Subcutaneous abdominal adipose tissue (tissue), 5 donors: ENCODE results near the gene AMPD3.

ENCODE experiments used
- H3K27ac ChIP-seq: one replicate; pipeline ENCODE4 v1.7.0; 2013; ENCODE audit warnings: low read depth, mild to moderate bottlenecking, inconsistent platforms, low read length, moderate library complexity
- H3K27me3 ChIP-seq, 5 donors: one replicate each; pipeline ENCODE4 v1.7.0; 2013; ENCODE audit warnings: low read length in 5 of 5, inconsistent platforms in 1 of 5; ENCODE audit not compliant: control insufficient read depth in 5 of 5, insufficient read depth in 4 of 5
- H3K36me3 ChIP-seq, 5 donors: one replicate each; pipeline ENCODE4 v1.7.0; 2013; ENCODE audit warnings: low read length in 5 of 5; ENCODE audit not compliant: control insufficient read depth in 5 of 5, insufficient read depth in 5 of 5
- H3K4me1 ChIP-seq, 5 donors: one replicate each; pipeline ENCODE4 v1.7.0; 2013; ENCODE audit warnings: low read length in 5 of 5, mild to moderate bottlenecking in 3 of 5, moderate library complexity in 1 of 5; ENCODE audit not compliant: control insufficient read depth in 5 of 5, insufficient read depth in 5 of 5
- H3K4me3 ChIP-seq, 5 donors: one replicate each; pipeline ENCODE4 v1.7.0; 2013; ENCODE audit warnings: low read length in 5 of 5, low read depth in 1 of 5
- H3K9ac ChIP-seq, 5 donors: one replicate each; pipeline ENCODE4 v1.7.0; 2013; ENCODE audit warnings: low read length in 5 of 5, mild to moderate bottlenecking in 4 of 5, moderate library complexity in 3 of 5
- H3K9me3 ChIP-seq, 5 donors: one replicate each; pipeline ENCODE4 v1.7.0; 2013; ENCODE audit warnings: low read length in 5 of 5; ENCODE audit not compliant: control insufficient read depth in 5 of 5
- donor health status: healthy.
- donor health status: healthy.
- donor health status: healthy.
- donor health status: healthy.
- donor health status: healthy.

AMPD3 gene

GRCh38 chr11:10540915-10541560, 86.0 kb downstream of the AMPD3 start, which contains the start of gene RNF141:
Gene RNF141 (minus strand): TSS chr11:10541187. CDS start chr11:10534158, 7,029 bp downstream.
- H3K9ac ChIP-seq, result peak within 1 kb of the TSS; percentile 85 to 97 (median 95)
- peak within 1 kb of the TSS; percentile 94 for H3K27ac ChIP-seq
- H3K36me3 ChIP-seq, result no peaks in the 10 kb centered on the region
- H3K27me3 ChIP-seq, result no peaks in the 10 kb centered on the region
- H3K9me3 ChIP-seq, result no peaks in the 10 kb centered on the region
- peaks cover 0 to 32% (median 20%) of the 10 kb centered on the region in 5 donors for H3K4me1 ChIP-seq
- H3K4me3 ChIP-seq, result peak within 1 kb of the TSS; percentile 83 to 92 (median 86)

GRCh38 chr11:10541561-10541930, 86.5 kb downstream of the AMPD3 start:
- no peaks in the 10 kb centered on the region for H3K9me3 ChIP-seq
- peak overlapping the region; percentile 94 for H3K27ac ChIP-seq
- peak overlapping the region; percentile 1 to 92 (median 86) for H3K4me3 ChIP-seq
- peak overlapping the region in 4 of 5 donors; percentile 58 to 96 (median 95) for H3K9ac ChIP-seq
- H3K27me3 ChIP-seq, result no peaks in the 10 kb centered on the region
- H3K36me3 ChIP-seq, result no peaks in the 10 kb centered on the region
- peaks cover 0 to 32% (median 20%) of the 10 kb centered on the region in 5 donors for H3K4me1 ChIP-seq

- H3K9ac ChIP-seq, result no peak overlapping the region
- H3K9me3 ChIP-seq, result no peaks in the 10 kb centered on the region
- H3K4me3 ChIP-seq, result no peak overlapping the region
- peaks cover 0 to 29% (median 20%) of the 10 kb centered on the region in 5 donors for H3K4me1 ChIP-seq
- no peak overlapping the region for H3K27ac ChIP-seq
- H3K27me3 ChIP-seq, result no peaks in the 10 kb centered on the region
- no peaks in the 10 kb centered on the region for H3K36me3 ChIP-seq
Measured at GRCh38 chr11:10542776-10543175, 87.7 kb downstream of the AMPD3 start.

GRCh38 chr11:10543782-10544181, 88.7 kb downstream of the AMPD3 start:
- peaks cover 0 to 20% (median 15%) of the 10 kb centered on the region in 5 donors for H3K4me1 ChIP-seq
- H3K36me3 ChIP-seq, result no peaks in the 10 kb centered on the region
- H3K27me3 ChIP-seq, result no peaks in the 10 kb centered on the region
- H3K9ac ChIP-seq, result no peak overlapping the region
- no peak overlapping the region for H3K4me3 ChIP-seq
- no peak overlapping the region for H3K27ac ChIP-seq
- H3K9me3 ChIP-seq, result no peaks in the 10 kb centered on the region

GRCh38 chr11:10544491-10545465, 89.7 kb downstream of the AMPD3 start:
- Histone ChIP-seq H3K27ac (no peak overlapping the region), H3K27me3 (no peaks in the 10 kb centered on the region), H3K9ac (no peak overlapping the region), H3K9me3 (no peaks in the 10 kb centered on the region), H3K4me3 (no peak overlapping the region), H3K4me1 (peaks cover 0 to 14% (median 11%) of the 10 kb centered on the region in 5 donors), H3K36me3 (no peaks in the 10 kb centered on the region)

GRCh38 chr11:10550503-10551289, 95.6 kb downstream of the AMPD3 start:
- Histone ChIP-seq H3K9ac (no peak overlapping the region), H3K9me3 (peaks cover 0 to 7% (median 5%) of the 10 kb centered on the region in 5 donors), H3K27ac (no peak overlapping the region), H3K27me3 (no peaks in the 10 kb centered on the region), H3K36me3 (no peaks in the 10 kb centered on the region), H3K4me1 (no peaks in the 10 kb centered on the region), H3K4me3 (no peak overlapping the region)

- Histone ChIP-seq H3K4me3 (no peak overlapping the region), H3K9ac (no peak overlapping the region), H3K27ac (no peak overlapping the region), H3K27me3 (no peaks in the 10 kb centered on the region), H3K4me1 (no peaks in the 10 kb centered on the region), H3K9me3 (peaks cover 0 to 7% (median 5%) of the 10 kb centered on the region in 5 donors), H3K36me3 (no peaks in the 10 kb centered on the region)
Measured at GRCh38 chr11:10551290-10551592, 96.2 kb downstream of the AMPD3 start.

- no peak overlapping the region for H3K27ac ChIP-seq
- H3K36me3 ChIP-seq, result no peaks in the 10 kb centered on the region
- H3K4me3 ChIP-seq, result no peak overlapping the region
- H3K4me1 ChIP-seq, result no peaks in the 10 kb centered on the region
- H3K9me3 ChIP-seq, result peaks cover 0 to 7% (median 5%) of the 10 kb centered on the region in 5 donors
- H3K9ac ChIP-seq, result no peak overlapping the region
- no peaks in the 10 kb centered on the region for H3K27me3 ChIP-seq
Measured at GRCh38 chr11:10551845-10552352, 96.8 kb downstream of the AMPD3 start.

- H3K4me1 ChIP-seq, result peaks cover 0 to 3% (median 0%) of the 10 kb centered on the region in 5 donors
- no peaks in the 10 kb centered on the region for H3K27me3 ChIP-seq
- no peak overlapping the region for H3K9ac ChIP-seq
- H3K27ac ChIP-seq, result no peak overlapping the region
- H3K36me3 ChIP-seq, result peaks cover 0 to 22% (median 0%) of the 10 kb centered on the region in 5 donors
- H3K9me3 ChIP-seq, result peaks cover 0 to 6% (median 5%) of the 10 kb centered on the region in 5 donors
- no peak overlapping the region for H3K4me3 ChIP-seq
Measured at GRCh38 chr11:10556590-10556989, 101.5 kb downstream of the AMPD3 start.
